ENCODE measurements around the gene HSPBP1.

The HSPBP1 gene

GRCh38 chr19:55322204-55322885, 42.4 kb upstream of the HSPBP1 start:
- TF ChIP-seq ZNF70 (CRISPR knock-in tag; IDR thresholded peaks at IDR 0.05) (no peak), ZNF8 (CRISPR knock-in tag; IDR thresholded peaks at IDR 0.05) (no peak), ZFP3 (CRISPR knock-in tag; IDR thresholded peaks at IDR 0.05) (no peak), ARNTL (CRISPR knock-in tag; IDR thresholded peaks at IDR 0.05; ENCODE audit: borderline replicate concordance, low read depth) (no peak), PPARA (CRISPR knock-in tag; IDR thresholded peaks at IDR 0.05; ENCODE audit: borderline replicate concordance) (no peak), BACH2 (CRISPR knock-in tag; IDR thresholded peaks at IDR 0.05; ENCODE audit: borderline replicate concordance) (no peak), CSDC2 (CRISPR knock-in tag; IDR thresholded peaks at IDR 0.05) (no peak), ZC3H10 (CRISPR knock-in tag; IDR thresholded peaks at IDR 0.05) (no peak), POU6F1 (CRISPR knock-in tag; IDR thresholded peaks at IDR 0.05; ENCODE audit: borderline replicate concordance, low read depth) (no peak), CSRNP3 (CRISPR knock-in tag; IDR thresholded peaks at IDR 0.05) (no peak), GLIS3 (CRISPR knock-in tag; IDR thresholded peaks at IDR 0.05) (no peak), SNAI2 (CRISPR knock-in tag; IDR thresholded peaks at IDR 0.05) (no peak), ESRRG (CRISPR knock-in tag; IDR thresholded peaks at IDR 0.05) (no peak), ISL1 (CRISPR knock-in tag; IDR thresholded peaks at IDR 0.05) (no peak), TCF4 (CRISPR knock-in tag; IDR thresholded peaks at IDR 0.05; ENCODE audit: borderline replicate concordance) (no peak), TOX (CRISPR knock-in tag; IDR thresholded peaks at IDR 0.05; ENCODE audit: borderline replicate concordance) (no peak), ZNF565 (CRISPR knock-in tag; conservative IDR thresholded peaks at IDR 0.05; ENCODE audit: low read depth) (no peak), TSHZ2 (CRISPR knock-in tag; IDR thresholded peaks at IDR 0.05) (no peak)
- no peak for ATAC-seq

GRCh38 chr19:55321466-55322137, 41.7 kb upstream of the HSPBP1 start:
- ATAC-seq, result no peak

GRCh38 chr19:55320844-55321419, 41.0 kb upstream of the HSPBP1 start:
- ATAC-seq, result no peak; the same call in 2 of the 3 replicates
- TF ChIP-seq PPARA (CRISPR knock-in tag; IDR thresholded peaks at IDR 0.05; ENCODE audit: borderline replicate concordance) (no peak), SNAI2 (CRISPR knock-in tag; IDR thresholded peaks at IDR 0.05) (no peak), ZFP3 (CRISPR knock-in tag; IDR thresholded peaks at IDR 0.05) (no peak)

More at GRCh38 chr19:55321466-55322137, 41.7 kb upstream of the HSPBP1 start:
- TF ChIP-seq CREB5 (CRISPR knock-in tag; IDR thresholded peaks at IDR 0.05; ENCODE audit: low read depth) (no peak), TOX (CRISPR knock-in tag; IDR thresholded peaks at IDR 0.05; ENCODE audit: borderline replicate concordance) (no peak), OSR1 (CRISPR knock-in tag; IDR thresholded peaks at IDR 0.05) (no peak)

- TF ChIP-seq ZNF8 (CRISPR knock-in tag; IDR thresholded peaks at IDR 0.05), result no peak
- no peak for TF ChIP-seq ZNF70 (CRISPR knock-in tag; IDR thresholded peaks at IDR 0.05)
- no peak for TF ChIP-seq TSHZ2 (CRISPR knock-in tag; IDR thresholded peaks at IDR 0.05)
- no peak for TF ChIP-seq POU6F1 (CRISPR knock-in tag; IDR thresholded peaks at IDR 0.05; ENCODE audit: borderline replicate concordance, low read depth)
- peak; percentile 93 for ATAC-seq
These were observed 39.9 kb upstream of the HSPBP1 start for GRCh38 chr19:55319785-55320184.

All from SK-N-SH treated with all-trans-retinoic acid at 6 μM for 48 hours (cell line).